ENCODE data around the gene TSPOAP1.

The TSPOAP1 gene

DNA sequence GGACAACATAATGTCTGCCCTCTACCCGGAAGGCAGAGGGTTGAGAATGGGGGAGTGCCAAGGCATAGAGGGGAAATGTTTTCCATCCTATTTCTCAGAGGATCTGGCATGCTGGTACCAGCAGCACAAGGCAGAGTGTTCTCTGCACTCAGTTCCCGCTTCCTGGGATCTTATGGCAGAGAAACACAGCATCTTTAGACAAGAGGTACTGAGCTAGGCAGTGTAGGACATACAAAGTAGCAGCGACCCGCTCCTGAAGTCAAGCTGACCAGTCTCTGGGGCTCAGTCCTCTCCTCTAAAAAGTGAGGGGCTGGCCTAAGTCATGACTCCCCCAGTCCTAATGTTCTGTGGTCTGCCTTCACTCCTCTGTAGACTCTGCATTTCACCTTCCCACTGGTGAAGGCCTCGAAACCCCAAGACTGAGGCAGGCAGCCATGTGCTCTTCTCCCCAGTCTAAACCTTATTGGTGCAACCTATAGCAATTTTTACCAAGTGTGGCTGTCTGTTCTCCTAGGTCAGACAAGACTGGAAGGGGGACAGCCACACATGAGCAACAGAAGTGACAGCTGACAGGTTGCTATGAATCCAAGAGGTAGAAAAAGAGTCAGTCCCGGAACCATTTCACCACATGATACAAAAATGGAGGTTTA lies 11.3 kb upstream of the TSPOAP1 start:
- no peak for DNase-seq

DNA sequence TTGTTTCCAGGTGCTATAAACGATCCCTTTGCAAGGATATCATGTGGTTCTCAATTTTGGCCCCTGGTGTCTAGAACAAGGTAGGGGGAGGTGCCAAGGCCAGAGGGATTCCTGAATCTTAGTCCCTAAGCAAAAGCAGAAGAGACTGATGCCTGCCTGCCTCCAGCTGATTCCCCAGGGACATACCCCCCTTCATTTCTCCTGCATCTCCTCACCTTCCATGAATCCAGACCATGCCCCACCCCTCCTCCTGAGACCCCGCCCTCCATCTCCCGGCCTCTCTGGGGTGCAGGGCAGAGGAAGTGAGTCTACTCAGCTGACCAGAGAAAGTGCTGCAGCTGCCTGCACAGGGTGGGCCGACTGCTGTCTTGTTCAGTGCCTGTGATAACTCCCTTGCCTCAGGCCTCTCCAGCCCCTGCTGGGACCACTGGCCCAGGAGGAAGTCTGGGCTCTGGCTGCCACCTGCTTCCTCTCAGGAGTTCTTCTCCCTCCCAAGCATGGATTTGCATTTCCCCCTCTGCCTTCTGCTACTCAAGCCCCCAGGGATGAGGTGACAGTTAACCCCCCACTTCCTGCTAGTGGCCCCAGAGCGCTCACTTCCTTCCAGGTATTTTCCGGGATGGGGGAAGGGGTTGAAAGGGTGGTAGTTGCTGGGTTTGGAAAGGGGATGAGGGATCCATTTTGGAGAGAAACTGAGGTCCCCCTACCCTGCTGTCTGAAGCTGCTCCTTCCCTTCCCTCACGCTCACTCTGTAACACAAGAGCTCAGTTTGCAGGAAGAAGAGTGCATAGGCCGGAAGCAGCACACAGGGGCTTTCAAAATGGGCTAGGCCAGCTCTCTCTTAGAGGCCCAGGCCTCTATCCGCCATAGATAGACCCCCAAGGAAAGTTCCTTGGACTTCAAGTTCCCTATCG lies 10.5 kb upstream of the TSPOAP1 start:
- no peak for DNase-seq

DNA sequence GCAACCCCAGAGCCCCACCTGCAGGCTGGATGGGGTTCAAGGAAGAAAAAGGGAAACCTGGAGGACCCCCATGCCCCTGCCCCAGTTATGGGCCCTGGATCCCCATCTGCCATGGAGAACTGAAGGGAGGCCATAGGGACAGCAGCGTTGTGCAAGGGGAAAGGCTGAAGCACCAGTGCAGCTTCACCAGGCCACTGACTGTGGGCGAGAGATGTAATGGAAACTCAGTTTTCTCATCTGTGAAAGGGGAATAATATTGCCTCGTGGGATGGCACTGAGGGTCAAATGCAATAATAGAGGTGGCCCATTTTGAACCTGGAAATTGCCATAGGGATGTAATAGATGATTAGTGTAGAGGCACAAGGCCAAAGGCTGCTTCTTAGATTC lies 9.9 kb upstream of the TSPOAP1 start:
- DNase-seq: no peak

DNA sequence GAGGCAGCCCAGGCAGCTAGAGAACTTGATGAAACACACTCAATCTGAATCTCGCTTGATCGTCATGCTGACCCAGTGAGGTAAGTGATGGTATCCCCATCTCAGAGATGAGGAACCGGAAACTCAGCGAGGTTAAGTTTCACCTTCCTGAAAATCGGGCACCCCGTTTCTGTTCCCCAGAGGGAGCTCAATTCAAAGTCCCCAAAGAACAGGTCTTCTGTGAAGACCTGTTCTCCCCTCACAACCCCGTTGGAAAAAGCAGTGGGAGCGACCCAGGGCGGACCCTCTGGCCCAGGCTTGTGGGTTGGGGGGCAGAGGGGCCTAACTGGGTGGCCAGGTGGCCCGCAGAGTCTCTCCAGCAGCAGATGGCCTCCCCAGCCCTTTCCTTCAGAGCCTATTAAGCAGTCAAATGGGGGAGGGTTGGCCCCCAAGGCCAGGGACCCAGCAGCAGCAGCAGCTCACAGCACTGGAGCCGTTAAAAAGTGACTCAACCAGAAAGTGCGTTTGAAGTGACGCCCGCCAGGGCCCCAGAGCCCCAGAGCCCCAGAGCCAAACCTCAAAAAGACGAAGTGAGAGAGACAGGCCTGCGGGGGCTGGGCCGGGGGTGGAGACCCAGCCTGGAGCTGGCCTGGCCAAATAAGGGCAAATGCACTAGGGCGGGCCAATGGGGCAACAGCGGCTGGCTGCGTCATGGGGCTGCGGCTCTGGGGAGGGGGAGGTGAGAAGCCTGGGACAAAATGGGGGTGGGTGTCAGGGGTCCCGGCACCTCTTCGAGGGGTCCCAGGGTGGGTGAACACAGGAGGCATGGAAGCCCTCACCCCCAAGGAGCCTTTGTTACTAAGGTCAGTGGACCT lies 9.2 kb upstream of the TSPOAP1 start:
- DNase-seq: no peak

DNA sequence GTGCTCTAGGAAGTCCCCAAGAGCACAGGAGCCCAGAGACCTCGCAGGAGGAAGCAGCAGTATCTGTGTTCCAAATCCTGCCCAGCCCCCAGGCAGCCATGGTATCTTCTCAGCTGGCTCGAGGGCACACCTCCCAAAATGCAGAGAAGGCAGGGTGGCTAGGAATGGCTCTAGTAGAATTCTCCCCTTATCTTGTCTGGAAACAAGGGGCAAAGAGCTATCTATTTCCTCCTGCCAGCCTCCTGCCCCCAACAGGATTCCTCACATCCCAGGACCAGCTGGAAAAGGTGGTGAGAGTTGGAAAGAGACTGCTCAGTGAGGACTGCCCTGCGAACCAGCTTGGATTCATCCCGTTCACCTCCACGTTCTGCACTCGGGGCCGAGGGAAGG lies 8.6 kb upstream of the TSPOAP1 start:
- DNase-seq: no peak

DNA sequence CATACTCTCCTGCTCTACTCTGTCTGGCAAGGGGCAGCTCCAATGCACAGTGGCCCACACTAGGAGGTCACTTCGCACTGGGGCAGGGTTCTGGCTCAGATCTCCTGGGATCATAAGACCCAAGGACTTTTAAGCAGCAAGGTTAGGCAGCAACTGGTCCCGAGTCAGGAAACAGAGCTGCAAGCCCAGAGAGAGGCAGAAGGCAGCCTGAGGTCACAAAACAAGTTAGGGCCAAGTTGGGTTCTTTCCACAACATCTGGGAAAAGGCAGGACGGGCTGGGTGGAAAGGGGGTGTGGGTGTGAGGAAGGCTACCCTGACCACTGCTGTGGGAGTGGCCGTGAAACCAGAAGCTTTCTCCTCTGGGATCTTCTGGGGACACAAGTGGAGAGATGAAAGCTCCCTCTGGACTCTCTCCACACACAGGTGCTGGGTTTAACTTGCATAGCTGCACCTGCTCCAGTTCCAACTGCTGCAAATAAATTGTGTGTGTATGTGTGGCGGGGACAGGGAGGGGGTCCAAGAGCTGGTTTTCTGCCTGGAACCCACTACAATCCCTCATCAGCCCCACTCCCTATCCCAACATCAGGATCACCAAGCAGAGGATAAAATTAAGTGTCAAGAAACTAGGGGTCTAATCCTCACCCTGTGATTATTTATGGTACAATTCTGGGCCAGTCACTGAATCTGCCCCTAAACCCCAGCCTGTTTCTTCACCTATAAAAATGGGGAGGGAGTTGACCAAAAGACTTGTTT lies 8.0 kb upstream of the TSPOAP1 start:
- DNase-seq: no peak

DNA sequence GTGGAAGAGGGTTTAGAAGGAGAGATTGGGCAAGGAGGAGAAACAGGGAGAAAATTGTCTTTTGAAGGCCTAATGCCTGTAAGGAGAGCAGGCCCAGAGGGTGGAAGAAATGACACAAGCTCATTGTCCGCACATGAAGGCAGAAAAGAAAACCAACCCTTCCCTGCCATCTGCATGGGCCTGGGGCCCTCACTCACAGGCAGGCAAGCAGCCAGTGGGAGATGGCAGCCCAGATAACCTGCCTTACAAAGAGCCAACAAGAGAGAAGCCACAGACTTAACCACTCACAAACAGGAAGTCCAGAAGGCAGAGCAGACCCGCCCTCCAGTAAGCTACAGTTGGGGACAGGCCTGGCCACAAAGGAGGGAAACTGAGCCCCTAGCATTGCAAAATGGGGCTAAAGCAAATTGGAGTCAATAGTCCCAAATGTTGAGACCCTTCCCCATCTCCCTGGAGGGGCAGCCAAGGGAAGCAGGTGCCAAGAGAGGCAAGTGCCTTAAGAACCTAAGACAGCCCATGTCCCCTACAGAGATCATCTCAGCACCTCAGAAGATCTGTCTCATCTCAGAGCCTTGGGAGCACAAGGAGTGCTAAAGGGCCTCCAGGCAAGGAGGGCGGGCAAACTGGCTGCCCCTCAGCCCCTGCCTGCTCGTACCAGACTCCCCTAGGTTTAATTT lies 7.3 kb upstream of the TSPOAP1 start:
- no peak for DNase-seq

DNA sequence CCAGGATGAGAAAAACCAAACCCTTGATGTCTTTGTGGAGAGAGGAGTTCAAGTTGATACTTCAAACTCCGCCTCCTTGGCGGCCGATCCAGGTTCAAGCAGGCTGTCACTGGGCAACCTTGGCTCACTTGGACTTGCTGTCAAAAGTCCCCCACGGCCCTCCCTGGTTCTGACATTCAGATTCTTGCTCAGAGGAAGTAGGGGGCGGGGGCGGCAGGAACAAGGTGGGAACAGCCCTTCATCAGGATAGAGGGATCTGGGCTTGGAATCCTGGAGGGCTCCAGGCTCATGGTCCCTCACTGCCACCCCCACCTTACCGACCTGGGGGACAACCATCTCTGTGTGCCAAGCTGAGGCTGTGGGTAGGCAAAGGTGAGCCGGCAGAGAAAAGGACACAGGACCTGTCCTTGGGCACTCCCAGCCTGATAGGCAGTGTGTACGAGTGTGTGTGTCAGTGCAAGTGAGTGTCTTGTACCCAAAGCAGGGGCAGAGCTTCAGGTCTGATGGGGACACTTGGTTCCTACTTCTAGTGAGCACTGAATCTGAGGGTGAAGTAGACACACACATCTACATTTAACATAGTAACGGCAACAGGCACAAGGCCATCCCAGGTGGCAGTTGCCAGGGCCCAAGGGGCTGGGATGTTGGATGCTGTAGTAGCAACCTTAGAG lies 6.6 kb upstream of the TSPOAP1 start:
- DNase-seq: no peak

DNA sequence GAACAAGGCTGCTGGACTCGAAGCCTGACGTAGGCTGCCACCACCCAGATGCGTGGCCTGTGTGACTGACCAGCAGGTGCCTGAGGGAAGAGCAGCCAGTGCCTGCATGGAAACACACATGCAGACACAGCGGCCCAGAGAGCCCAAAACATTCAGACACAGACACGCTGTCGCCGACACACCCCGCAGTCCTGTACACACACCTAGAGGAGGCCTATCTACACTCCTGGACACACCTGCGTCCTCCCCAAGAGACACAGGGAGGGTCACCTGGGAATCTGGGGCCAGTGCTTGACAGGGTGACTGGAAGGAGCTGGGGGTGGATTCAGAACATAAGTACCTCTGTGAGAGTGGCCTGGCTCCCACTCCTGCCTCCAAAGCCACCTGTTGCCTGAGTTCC lies 6.1 kb upstream of the TSPOAP1 start:
- no peak for DNase-seq

DNA sequence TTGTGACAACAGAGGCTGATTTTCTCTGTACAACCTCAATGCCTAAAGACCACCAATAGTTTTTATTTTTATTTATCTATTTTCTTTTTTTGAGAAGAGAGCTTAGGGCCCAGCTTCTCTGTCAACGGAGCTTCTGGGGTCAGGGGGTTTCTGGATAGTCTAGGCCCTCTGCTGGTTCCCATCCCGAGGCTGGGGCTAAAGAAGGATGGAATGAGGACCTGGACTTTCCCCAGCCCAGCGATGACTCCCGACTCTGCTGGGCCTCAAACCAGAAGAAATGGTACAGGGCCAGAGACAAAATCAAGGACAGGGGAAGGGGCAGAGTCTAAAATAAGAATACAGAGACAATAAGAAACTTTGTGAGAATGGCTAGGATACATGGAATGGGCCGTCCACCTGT lies 5.7 kb upstream of the TSPOAP1 start:
- DNase-seq: no peak

DNA sequence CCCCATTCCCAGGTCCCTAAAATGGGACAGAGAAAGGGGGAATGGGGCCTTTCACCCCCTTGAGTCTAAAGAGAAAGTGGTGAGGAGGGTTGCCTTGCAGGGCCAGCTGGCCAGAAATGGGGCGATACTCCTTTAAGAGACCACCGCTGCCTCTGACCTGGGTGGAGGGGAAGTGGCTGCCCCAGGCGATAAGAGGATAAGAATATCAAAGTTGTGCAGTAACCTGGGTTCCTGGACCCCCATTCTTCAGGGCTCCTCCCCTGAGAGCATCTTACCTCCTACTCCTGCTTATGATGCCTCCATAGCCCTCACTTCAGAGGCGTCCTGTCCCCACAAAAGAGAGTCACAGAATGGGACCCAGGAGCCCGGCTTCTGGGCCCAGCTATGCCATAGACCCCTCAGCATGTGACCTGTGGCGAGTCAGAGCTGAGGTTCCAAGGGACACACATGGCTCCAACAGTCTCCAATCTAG lies 5.2 kb upstream of the TSPOAP1 start:
- no peak for DNase-seq

DNA sequence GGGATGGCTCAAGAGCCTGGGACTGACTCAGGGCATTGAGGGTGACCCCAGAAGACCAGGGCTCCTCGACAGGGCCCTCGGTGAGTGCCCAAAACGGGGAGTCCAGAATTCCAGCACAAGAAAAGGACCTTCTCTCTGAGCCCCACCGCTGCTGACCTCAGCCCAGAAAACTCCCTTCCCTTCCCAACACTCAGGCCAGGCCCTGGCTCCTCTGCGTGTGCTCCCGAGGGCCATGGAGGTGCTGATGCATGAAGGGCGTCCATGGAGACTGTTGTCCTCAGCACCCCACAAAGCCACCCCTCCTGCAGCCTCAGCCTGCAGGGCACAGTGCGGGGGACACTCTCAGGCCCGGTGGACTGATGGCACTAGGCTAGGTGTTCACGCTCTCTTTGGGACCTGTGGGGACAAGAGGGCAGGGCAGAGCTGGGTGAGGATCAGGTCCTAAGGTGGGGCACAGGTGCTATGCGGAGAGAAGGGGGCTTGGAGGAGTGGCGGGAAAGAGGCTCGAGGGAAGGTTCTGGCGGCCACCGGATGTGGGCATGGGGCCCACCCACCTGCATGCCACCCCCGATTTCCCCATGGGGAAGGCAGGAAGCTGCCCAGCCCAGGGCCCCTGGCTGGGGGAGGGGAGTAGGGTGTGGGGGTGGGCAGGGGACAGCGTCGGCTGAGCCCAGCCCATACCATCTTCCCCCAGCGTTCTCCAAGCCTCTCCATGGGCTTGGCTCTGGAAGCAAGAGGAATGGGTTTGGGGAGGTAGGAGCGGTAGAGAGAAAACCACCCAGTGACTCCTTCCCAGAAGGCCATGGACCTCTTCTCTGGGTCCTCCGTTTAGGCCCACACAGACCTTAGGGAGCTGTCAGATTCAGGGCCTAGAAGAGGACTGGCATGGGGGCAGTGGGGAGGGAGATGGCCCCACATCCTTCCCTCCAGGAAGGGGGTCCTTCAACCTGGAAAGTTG lies 4.5 kb upstream of the TSPOAP1 start:
- no peak for DNase-seq

DNA sequence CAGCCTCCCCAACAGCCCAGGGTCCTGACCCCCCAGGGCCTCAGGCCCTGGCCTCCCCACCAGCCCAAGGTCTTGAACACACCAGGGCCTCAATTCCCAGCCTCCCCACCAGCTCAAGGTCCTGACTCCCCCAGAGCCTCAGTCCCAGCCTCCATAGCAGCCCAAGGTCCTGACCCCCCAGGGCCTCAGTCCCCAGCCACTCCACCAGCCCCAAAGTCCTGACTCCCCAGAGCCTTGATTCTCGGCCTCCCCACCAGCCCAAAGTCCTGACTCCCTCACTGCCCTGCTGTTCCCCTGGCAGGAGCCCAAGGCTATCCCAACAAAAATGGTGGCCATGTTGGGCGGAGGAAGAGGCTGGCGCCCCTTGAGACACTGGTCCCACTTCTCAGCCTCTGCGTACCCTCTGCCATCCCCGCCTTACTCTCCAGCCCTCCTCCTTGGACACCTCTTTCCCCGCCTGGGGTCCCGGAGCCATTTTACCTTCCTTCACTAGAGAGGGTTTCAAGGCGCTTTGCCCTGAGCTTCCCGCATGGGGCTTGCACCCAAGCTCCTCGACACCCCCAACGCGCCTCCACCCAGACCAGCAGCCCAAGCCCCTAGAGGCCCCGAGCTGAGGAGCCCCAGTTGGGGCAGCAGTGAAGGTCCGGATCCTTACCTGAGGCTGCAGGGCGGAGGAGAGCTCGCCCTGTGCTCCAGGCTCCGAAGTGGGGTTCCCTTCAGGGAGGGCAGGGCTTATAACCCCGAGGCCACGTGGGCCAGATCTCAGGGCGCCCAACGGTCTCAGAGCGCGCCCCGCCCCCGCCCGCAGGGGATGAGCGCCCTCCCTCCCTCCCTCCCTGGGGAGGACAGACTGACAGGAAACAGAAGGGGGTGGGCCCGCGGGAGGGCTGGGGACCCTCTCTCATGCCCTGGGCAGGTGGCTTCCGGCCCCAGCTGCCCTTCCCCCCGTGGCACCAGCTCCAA lies 3.5 kb upstream of the TSPOAP1 start:
- no peak for DNase-seq

DNA sequence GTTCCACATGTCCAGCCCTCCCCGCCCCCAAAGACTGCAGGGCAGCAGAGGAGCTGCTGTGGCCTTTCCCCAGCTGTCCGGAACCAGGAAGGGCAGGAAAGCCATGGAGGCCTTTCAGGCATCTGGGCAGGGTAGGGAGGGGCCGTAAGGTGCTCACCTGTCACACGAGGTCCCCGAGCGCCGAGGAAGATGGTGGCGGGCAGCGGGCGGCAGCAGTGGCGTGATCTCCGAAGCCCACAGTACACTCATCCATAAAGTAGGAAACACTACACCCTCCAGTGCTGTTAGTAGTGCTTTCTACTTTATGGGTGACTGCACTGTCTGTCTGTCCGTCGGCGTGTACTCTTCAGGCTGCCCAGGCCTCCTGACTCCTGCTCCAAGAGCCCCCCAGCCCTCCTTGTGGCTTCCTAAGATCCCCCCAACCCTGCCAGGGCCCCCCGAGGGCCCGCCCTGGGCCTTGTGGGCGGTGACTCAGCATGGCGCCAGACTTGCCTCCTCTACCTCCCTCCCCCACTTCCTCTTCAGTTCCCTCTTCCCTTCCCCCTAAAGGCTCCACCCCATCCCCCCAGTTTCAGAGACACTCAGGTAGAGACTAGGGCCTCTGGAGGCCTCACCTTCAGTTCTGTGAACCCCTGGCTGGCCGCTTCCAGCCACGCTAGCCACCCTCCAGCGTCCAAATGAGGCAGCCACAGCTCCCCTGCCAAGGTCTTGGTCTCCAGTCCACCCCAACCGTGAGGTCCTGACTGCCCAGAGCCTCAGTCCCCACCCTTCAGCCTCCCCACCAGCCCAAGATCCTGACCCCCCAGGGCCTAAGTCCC lies 2.6 kb upstream of the TSPOAP1 start:
- no peak for DNase-seq

DNA sequence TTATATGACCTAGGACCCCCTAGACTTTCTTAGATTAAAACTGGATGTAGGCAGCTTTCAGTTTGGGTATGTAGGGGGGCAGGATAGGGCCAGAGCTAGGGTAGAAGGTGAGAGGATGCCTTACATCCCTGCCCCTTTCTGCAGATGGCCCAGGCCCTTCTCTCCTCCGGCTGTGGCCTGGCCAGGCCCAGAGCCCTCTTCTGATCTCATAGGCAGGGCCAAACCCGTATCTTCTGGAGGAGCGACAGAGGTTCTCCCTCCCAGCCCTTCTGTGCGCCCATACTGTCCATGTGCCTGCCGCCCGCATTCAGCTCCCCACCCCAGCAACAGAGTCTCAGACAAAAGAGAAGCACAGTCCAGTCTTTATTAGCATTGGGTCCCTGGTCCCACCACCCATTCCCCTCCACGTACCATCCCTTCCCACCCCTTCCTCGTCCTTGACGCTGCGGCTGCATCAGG lies 2.0 kb upstream of the TSPOAP1 start:
- no peak for DNase-seq

DNA sequence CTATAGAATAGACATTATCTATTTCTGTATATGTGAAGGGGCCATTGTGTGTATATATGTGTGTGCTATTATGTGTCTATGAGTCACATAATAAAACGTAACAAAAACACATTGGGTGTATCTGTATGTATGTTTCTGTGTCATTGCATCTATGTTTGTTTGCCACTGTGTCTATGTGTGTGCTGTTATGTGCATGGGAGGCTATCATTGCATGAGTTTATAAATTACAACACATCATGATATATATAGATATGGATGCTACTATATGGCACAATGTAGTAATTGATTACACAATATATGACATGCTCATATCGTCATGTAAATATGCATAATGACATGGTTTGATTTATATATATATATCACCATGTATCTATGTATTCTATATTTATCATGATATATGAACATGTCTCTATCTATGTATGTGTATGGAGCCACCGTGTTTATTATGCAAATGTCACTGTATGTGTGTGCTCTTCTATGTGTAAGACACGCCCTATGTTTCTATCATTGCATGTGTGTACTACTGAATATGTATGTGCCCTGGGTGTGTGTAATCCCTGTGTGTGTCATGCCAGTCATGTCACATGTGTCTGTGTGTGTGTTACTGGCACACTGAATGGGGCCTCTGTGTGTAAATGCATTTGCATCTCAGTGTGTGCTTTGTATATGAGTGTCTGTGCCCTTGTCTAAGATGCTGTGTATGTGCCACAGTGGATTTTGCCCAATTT lies 1.4 kb upstream of the TSPOAP1 start:
- no peak for DNase-seq
